B cell (primary cell): ENCODE measurements around the gene PYDC2. TPM values are rescaled to one million over a fixed set of nuclear protein-coding genes. Genes with fewer than 3 reads are reported as not detected.

Experiments used
- ATAC-seq: fragments of 200-7000 bp; cut with Tn5 transposase; one replicate; pipeline ENCODE4 v1.10.0; 2021; ENCODE audit warnings: low read depth, mild to moderate bottlenecking, moderate number of reproducible peaks, moderate library complexity
- CTCF ChIA-PET: fragments of 350-600 bp; sonication (Branson Sonifier 250); formaldehyde crosslinking; loops from one replicate; lab custom pipeline; 2021; ENCODE audit warnings: antibody characterized with exemption, inconsistent platforms; lab: Charles Lee
- POLR2A ChIA-PET: fragments of 350-600 bp; sonication (Branson Sonifier 250); formaldehyde crosslinking; loops from one replicate; lab custom pipeline; 2021; ENCODE audit warnings: antibody characterized with exemption; lab: Charles Lee
- DNase-seq: peaks from one replicate; pipeline ENCODE4 v3.0.0; 2013
- H2AFZ ChIP-seq: 2 replicates; pipeline ENCODE4 v1.6.1; 2012; ENCODE audit warnings: mild to moderate bottlenecking, low read depth, low read length; ENCODE audit not compliant: insufficient read depth, poor library complexity, severe bottlenecking
- H3K27ac ChIP-seq, 2 donors: 1 replicate in 1 of 2; 2 replicates in 1 of 2; pipeline ENCODE4 v1.5.1; 2012 to 2013; ENCODE audit warnings: low read length in 2 of 2, mild to moderate bottlenecking in 2 of 2, moderate library complexity in 1 of 2
- H3K27me3 ChIP-seq, 4 experiments: fragments of 200-600 bp in 1 of 4; sonication (generic) in 1 of 4; replicated peaks in 1 of 4; 1 replicate in 2 of 4; 2 replicates in 2 of 4; pipeline versions ENCODE4 v1.6.1 to v1.7.0; 2013 to 2016; ENCODE audit warnings: low read length in 3 of 4, mild to moderate bottlenecking in 2 of 4, mixed read lengths in 1 of 4, moderate library complexity in 1 of 4; ENCODE audit not compliant: insufficient read depth in 4 of 4, control insufficient read depth in 3 of 4; ENCODE audit errors: control extremely low read depth in 1 of 4
- H3K36me3 ChIP-seq, 2 experiments: replicated peaks in 1 of 2; 1 replicate in 1 of 2; 2 replicates in 1 of 2; pipeline versions ENCODE4 v1.6.1 to v1.7.1; 2013; ENCODE audit warnings: low read length in 1 of 2; ENCODE audit not compliant: insufficient read depth in 2 of 2, control insufficient read depth in 1 of 2; ENCODE audit errors: control extremely low read depth in 1 of 2, extremely low read depth in 1 of 2
- H3K4me1 ChIP-seq, 2 donors: fragments of 200-600 bp in 1 of 2; sonication (generic) in 1 of 2; 1 replicate in 1 of 2; 2 replicates in 1 of 2; pipeline versions ENCODE4 v1.5.1 to v1.6.1; 2013 to 2017; ENCODE audit warnings: low read length in 2 of 2; ENCODE audit not compliant: control insufficient read depth in 2 of 2, insufficient read depth in 2 of 2
- H3K4me2 ChIP-seq: replicated peaks from 2 replicates; pipeline ENCODE3; 2012; ENCODE audit warnings: mild to moderate bottlenecking, low read depth, low read length; ENCODE audit not compliant: poor library complexity, severe bottlenecking
- H3K4me3 ChIP-seq, 5 experiments: fragments of 200-600 bp in 1 of 5; sonication (generic) in 1 of 5; 1 replicate in 3 of 5; 2 replicates in 2 of 5; pipeline versions ENCODE4 v1.5.1 to v1.7.0; 2011 to 2016; ENCODE audit warnings: low read length in 4 of 5, mild to moderate bottlenecking in 4 of 5, low read depth in 2 of 5, control low read depth in 1 of 5, moderate library complexity in 1 of 5; ENCODE audit not compliant: insufficient read depth in 1 of 5; ENCODE audit errors: control extremely low read depth in 1 of 5, extremely low read depth in 1 of 5
- H3K79me2 ChIP-seq: fragments of 200-600 bp; sonication (generic); one replicate; pipeline ENCODE4 v1.6.0; 2016; ENCODE audit warnings: low read length; ENCODE audit not compliant: control insufficient read depth, insufficient read depth
- H3K9ac ChIP-seq: fragments of 200-600 bp; sonication (generic); 2 replicates; pipeline ENCODE4 v1.6.1; 2017; ENCODE audit warnings: mild to moderate bottlenecking, low read length, moderate library complexity
- H3K9me3 ChIP-seq, 3 donors: one replicate each; pipeline versions ENCODE4 v1.6.1 to v1.7.1; 2013; ENCODE audit warnings: low read length in 2 of 3; ENCODE audit not compliant: control insufficient read depth in 2 of 3, insufficient read depth in 1 of 3; ENCODE audit errors: control extremely low read depth in 1 of 3
- H4K20me1 ChIP-seq: 2 replicates; pipeline ENCODE4 v1.6.0; 2012; ENCODE audit warnings: mild to moderate bottlenecking, low read length; ENCODE audit not compliant: insufficient read depth, control insufficient read depth, poor library complexity, severe bottlenecking
- H3K27ac Mint-ChIP-seq: one replicate; pipeline ENCODE4 v1.8.0; 2021; ENCODE audit warnings: mixed read lengths
- H3K27me3 Mint-ChIP-seq: one replicate; pipeline ENCODE4 v1.8.0; 2021; ENCODE audit warnings: mixed read lengths
- H3K4me1 Mint-ChIP-seq: one replicate; pipeline ENCODE4 v1.8.0; 2021; ENCODE audit warnings: mixed read lengths
- H3K4me3 Mint-ChIP-seq: one replicate; pipeline ENCODE4 v1.8.0; 2021; ENCODE audit warnings: mixed read lengths
- H3K9me3 Mint-ChIP-seq: one replicate; pipeline ENCODE4 v1.8.0; 2022; ENCODE audit warnings: mixed read lengths; ENCODE audit not compliant: insufficient read depth
- CTCF ChIP-seq: fragments of 200-600 bp; IDR thresholded peaks from one replicate; pipeline ENCODE4 v1.8.0; 2022; ENCODE audit warnings: antibody characterized with exemption, mild to moderate bottlenecking
- EZH2 ChIP-seq: IDR thresholded peaks from 2 replicates; pipeline ENCODE4 v1.6.1; 2012; ENCODE audit warnings: borderline replicate concordance, low read depth, mild to moderate bottlenecking, moderate library complexity, low read length; ENCODE audit not compliant: insufficient read depth, poor library complexity, severe bottlenecking
- intact Hi-C: fragments of 100-400 bp; cut with micrococcal nuclease; formaldehyde crosslinking; loops from one replicate; pipeline ENCODE4 v1.10.0; 2022
- polyA plus RNA-seq: library from polyadenylated mRNA; depleted of rRNA; stranded (reverse); fragments of >200 nt; gene quantifications from 2 replicates; pipeline ENCODE4 v1.2.3, GENCODE V29; 2012
- total RNA-seq, 2 donors: library from RNA; stranded (reverse); fragments of 120-200 nt in 1 of 2; gene quantifications; 1 replicate in 1 of 2; 2 replicates in 1 of 2; pipeline versions ENCODE4 v1.2.3 to v1.2.4, GENCODE V29; 2013 to 2022

PYDC2 gene
- total and polyA plus RNA-seq, 2 donors (not counting 1 experiment from before 2014, with no cell fraction given), result not detected

GRCh38 chr3:191493336-191493735 is 32.4 kb downstream of the PYDC2 start:
- no peaks in the 10 kb centered on the region for H3K27me3 Mint-ChIP-seq

More at GRCh38 chr3:191493336-191493735, 32.4 kb downstream of the PYDC2 start:
- no peaks in the 10 kb centered on the region for H3K9me3 Mint-ChIP-seq
- no peak overlapping the region for H3K4me2 ChIP-seq
- H3K9ac ChIP-seq, result no peak overlapping the region
- no peaks in the 10 kb centered on the region for H3K4me1 Mint-ChIP-seq
- no peak overlapping the region for H3K4me3 Mint-ChIP-seq
- H4K20me1 ChIP-seq, result no peaks in the 10 kb centered on the region
- CTCF ChIA-PET, result no interaction called here
- intact Hi-C loops, result no loop called here
- no peak overlapping the region for H3K27ac Mint-ChIP-seq
- no peaks in the 10 kb centered on the region for H3K9me3 ChIP-seq
- H3K27me3 ChIP-seq, result no peaks in the 10 kb centered on the region
- H2AFZ ChIP-seq, result no peak overlapping the region
- H3K27ac ChIP-seq, result no peak overlapping the region
- H3K79me2 ChIP-seq, result no peaks in the 10 kb centered on the region
- no peak for TF ChIP-seq EZH2
- TF ChIP-seq CTCF, result no peak
- H3K4me1 ChIP-seq, result no peaks in the 10 kb centered on the region
- ATAC-seq (no peak), DNase-seq (no peak)
- H3K36me3 ChIP-seq, result no peaks in the 10 kb centered on the region
- POLR2A ChIA-PET, result no interaction called here
- H3K4me3 ChIP-seq, result no peak overlapping the region
